Measurements from ENCODE around the gene PGD.

The PGD gene

GRCh38 chr1:10428984-10429383 is 30.1 kb downstream of the PGD start:
- Histone ChIP-seq H3K36me3 (ENCODE audit: control insufficient read depth, low read depth, low read length) (no peaks in the 10 kb centered on the region), H3K4me1 (ENCODE audit: control insufficient read depth, low read depth, low read length) (no peaks in the 10 kb centered on the region), H3K4me3 (ENCODE audit: low read length) (no peak overlapping the region), H3K9me3 (ENCODE audit: control insufficient read depth, low read depth, low read length) (no peaks in the 10 kb centered on the region), H3K27me3 (ENCODE audit: control insufficient read depth, insufficient read depth, low read length) (no peaks in the 10 kb centered on the region), H3K9ac (ENCODE audit: low read length) (no peak overlapping the region), H3K27ac (ENCODE audit: low read length) (no peak overlapping the region)

GRCh38 chr1:10429868-10430215 is 31.0 kb downstream of the PGD start:
- no peaks in the 10 kb centered on the region for H3K9me3 ChIP-seq (ENCODE audit: control insufficient read depth, low read depth, low read length)
- no peak overlapping the region for H3K27ac ChIP-seq (ENCODE audit: low read length)
- H3K4me1 ChIP-seq (ENCODE audit: control insufficient read depth, low read depth, low read length): no peaks in the 10 kb centered on the region
- peak overlapping the region; percentile 80 for H3K9ac ChIP-seq (ENCODE audit: low read length)
- no peaks in the 10 kb centered on the region for H3K27me3 ChIP-seq (ENCODE audit: control insufficient read depth, insufficient read depth, low read length)
- H3K36me3 ChIP-seq (ENCODE audit: control insufficient read depth, low read depth, low read length): no peaks in the 10 kb centered on the region
- H3K4me3 ChIP-seq (ENCODE audit: low read length): peak overlapping the region; percentile 86

- no peaks in the 10 kb centered on the region for H3K36me3 ChIP-seq (ENCODE audit: control insufficient read depth, low read depth, low read length)
- no peak within 1 kb of the TSS for H3K27ac ChIP-seq (ENCODE audit: low read length)
- no peaks in the 10 kb centered on the region for H3K9me3 ChIP-seq (ENCODE audit: control insufficient read depth, low read depth, low read length)
- H3K9ac ChIP-seq (ENCODE audit: low read length): peak within 1 kb of the TSS; percentile 80
- no peaks in the 10 kb centered on the region for H3K4me1 ChIP-seq (ENCODE audit: control insufficient read depth, low read depth, low read length)
- peak within 1 kb of the TSS; percentile 86 for H3K4me3 ChIP-seq (ENCODE audit: low read length)
- no peaks in the 10 kb centered on the region for H3K27me3 ChIP-seq (ENCODE audit: control insufficient read depth, insufficient read depth, low read length)
Measured at GRCh38 chr1:10430216-10431069, 31.6 kb downstream of the PGD start, which contains the start of gene CENPS. Gene CENPS (plus strand): TSS chr1:10430433. CDS start chr1:10430518, 85 bp downstream.

- Histone ChIP-seq H3K27ac (ENCODE audit: low read length) (no peak overlapping the region), H3K27me3 (ENCODE audit: control insufficient read depth, insufficient read depth, low read length) (no peaks in the 10 kb centered on the region), H3K4me1 (ENCODE audit: control insufficient read depth, low read depth, low read length) (no peaks in the 10 kb centered on the region), H3K9me3 (ENCODE audit: control insufficient read depth, low read depth, low read length) (no peaks in the 10 kb centered on the region), H3K9ac (ENCODE audit: low read length) (peak overlapping the region; percentile 80), H3K4me3 (ENCODE audit: low read length) (peak overlapping the region; percentile 86), H3K36me3 (ENCODE audit: control insufficient read depth, low read depth, low read length) (no peaks in the 10 kb centered on the region)
Measured at GRCh38 chr1:10431070-10431730, 32.3 kb downstream of the PGD start.

- Histone ChIP-seq H3K27me3 (ENCODE audit: control insufficient read depth, insufficient read depth, low read length) (no peaks in the 10 kb centered on the region), H3K9ac (ENCODE audit: low read length) (no peak overlapping the region), H3K4me3 (ENCODE audit: low read length) (no peak overlapping the region), H3K9me3 (ENCODE audit: control insufficient read depth, low read depth, low read length) (no peaks in the 10 kb centered on the region), H3K4me1 (ENCODE audit: control insufficient read depth, low read depth, low read length) (no peaks in the 10 kb centered on the region), H3K27ac (ENCODE audit: low read length) (no peak overlapping the region), H3K36me3 (ENCODE audit: control insufficient read depth, low read depth, low read length) (no peaks in the 10 kb centered on the region)
Measured at GRCh38 chr1:10432910-10433700, 34.2 kb downstream of the PGD start.

- H3K4me3 ChIP-seq (ENCODE audit: low read length): no peak overlapping the region
- no peaks in the 10 kb centered on the region for H3K36me3 ChIP-seq (ENCODE audit: control insufficient read depth, low read depth, low read length)
- H3K4me1 ChIP-seq (ENCODE audit: control insufficient read depth, low read depth, low read length): no peaks in the 10 kb centered on the region
- no peak overlapping the region for H3K9ac ChIP-seq (ENCODE audit: low read length)
- no peak overlapping the region for H3K27ac ChIP-seq (ENCODE audit: low read length)
- no peaks in the 10 kb centered on the region for H3K9me3 ChIP-seq (ENCODE audit: control insufficient read depth, low read depth, low read length)
- H3K27me3 ChIP-seq (ENCODE audit: control insufficient read depth, insufficient read depth, low read length): no peaks in the 10 kb centered on the region
Measured at GRCh38 chr1:10433790-10434189, 34.9 kb downstream of the PGD start.

GRCh38 chr1:10434590-10434989 is 35.7 kb downstream of the PGD start:
- Histone ChIP-seq H3K27me3 (ENCODE audit: control insufficient read depth, insufficient read depth, low read length) (no peaks in the 10 kb centered on the region), H3K4me3 (ENCODE audit: low read length) (no peak overlapping the region), H3K36me3 (ENCODE audit: control insufficient read depth, low read depth, low read length) (no peaks in the 10 kb centered on the region), H3K9me3 (ENCODE audit: control insufficient read depth, low read depth, low read length) (no peaks in the 10 kb centered on the region), H3K9ac (ENCODE audit: low read length) (no peak overlapping the region), H3K27ac (ENCODE audit: low read length) (no peak overlapping the region), H3K4me1 (ENCODE audit: control insufficient read depth, low read depth, low read length) (no peaks in the 10 kb centered on the region)

- no peaks in the 10 kb centered on the region for H3K4me1 ChIP-seq (ENCODE audit: control insufficient read depth, low read depth, low read length)
- no peak overlapping the region for H3K27ac ChIP-seq (ENCODE audit: low read length)
- no peaks in the 10 kb centered on the region for H3K9me3 ChIP-seq (ENCODE audit: control insufficient read depth, low read depth, low read length)
- H3K36me3 ChIP-seq (ENCODE audit: control insufficient read depth, low read depth, low read length): no peaks in the 10 kb centered on the region
- no peak overlapping the region for H3K4me3 ChIP-seq (ENCODE audit: low read length)
- no peak overlapping the region for H3K9ac ChIP-seq (ENCODE audit: low read length)
- H3K27me3 ChIP-seq (ENCODE audit: control insufficient read depth, insufficient read depth, low read length): no peaks in the 10 kb centered on the region
Measured at GRCh38 chr1:10437052-10437451, 38.2 kb downstream of the PGD start.

GRCh38 chr1:10438677-10439163 is 39.9 kb downstream of the PGD start:
- no peaks in the 10 kb centered on the region for H3K36me3 ChIP-seq (ENCODE audit: control insufficient read depth, low read depth, low read length)
- no peaks in the 10 kb centered on the region for H3K27me3 ChIP-seq (ENCODE audit: control insufficient read depth, insufficient read depth, low read length)
- H3K4me3 ChIP-seq (ENCODE audit: low read length): no peak overlapping the region
- no peaks in the 10 kb centered on the region for H3K4me1 ChIP-seq (ENCODE audit: control insufficient read depth, low read depth, low read length)
- no peaks in the 10 kb centered on the region for H3K9me3 ChIP-seq (ENCODE audit: control insufficient read depth, low read depth, low read length)
- H3K27ac ChIP-seq (ENCODE audit: low read length): no peak overlapping the region
- H3K9ac ChIP-seq (ENCODE audit: low read length): no peak overlapping the region

GRCh38 chr1:10440305-10440704 is 41.4 kb downstream of the PGD start:
- no peaks in the 10 kb centered on the region for H3K27me3 ChIP-seq (ENCODE audit: control insufficient read depth, insufficient read depth, low read length)
- no peaks in the 10 kb centered on the region for H3K4me1 ChIP-seq (ENCODE audit: control insufficient read depth, low read depth, low read length)
- no peaks in the 10 kb centered on the region for H3K36me3 ChIP-seq (ENCODE audit: control insufficient read depth, low read depth, low read length)
- H3K27ac ChIP-seq (ENCODE audit: low read length): no peak overlapping the region
- no peak overlapping the region for H3K4me3 ChIP-seq (ENCODE audit: low read length)
- H3K9me3 ChIP-seq (ENCODE audit: control insufficient read depth, low read depth, low read length): no peaks in the 10 kb centered on the region
- no peak overlapping the region for H3K9ac ChIP-seq (ENCODE audit: low read length)

GRCh38 chr1:10440794-10441193 is 41.9 kb downstream of the PGD start:
- no peak overlapping the region for H3K4me3 ChIP-seq (ENCODE audit: low read length)
- H3K4me1 ChIP-seq (ENCODE audit: control insufficient read depth, low read depth, low read length): no peaks in the 10 kb centered on the region
- no peak overlapping the region for H3K9ac ChIP-seq (ENCODE audit: low read length)
- no peaks in the 10 kb centered on the region for H3K27me3 ChIP-seq (ENCODE audit: control insufficient read depth, insufficient read depth, low read length)
- H3K27ac ChIP-seq (ENCODE audit: low read length): no peak overlapping the region
- H3K36me3 ChIP-seq (ENCODE audit: control insufficient read depth, low read depth, low read length): no peaks in the 10 kb centered on the region
- H3K9me3 ChIP-seq (ENCODE audit: control insufficient read depth, low read depth, low read length): no peaks in the 10 kb centered on the region
